ENCODE data around the gene MAP1S.

Gene MAP1S

GRCh38 chr19:17751912-17752273, 32.6 kb downstream of the MAP1S start:
- DNase-seq, result no peak
- no peak for TF ChIP-seq CTCF (IDR thresholded peaks at IDR 0.05; ENCODE audit: low read depth, low read length)
- no peak overlapping the region for H3K4me3 ChIP-seq (ENCODE audit: low read depth, low read length)
- no peaks in the 10 kb centered on the region for H3K36me3 ChIP-seq
- no peaks in the 10 kb centered on the region for H3K27me3 ChIP-seq (ENCODE audit: insufficient read depth, low read depth, severe bottlenecking)
- H3K9me3 ChIP-seq (ENCODE audit: severe bottlenecking), result no peaks in the 10 kb centered on the region
- no peak overlapping the region for H3K27ac ChIP-seq

DNA sequence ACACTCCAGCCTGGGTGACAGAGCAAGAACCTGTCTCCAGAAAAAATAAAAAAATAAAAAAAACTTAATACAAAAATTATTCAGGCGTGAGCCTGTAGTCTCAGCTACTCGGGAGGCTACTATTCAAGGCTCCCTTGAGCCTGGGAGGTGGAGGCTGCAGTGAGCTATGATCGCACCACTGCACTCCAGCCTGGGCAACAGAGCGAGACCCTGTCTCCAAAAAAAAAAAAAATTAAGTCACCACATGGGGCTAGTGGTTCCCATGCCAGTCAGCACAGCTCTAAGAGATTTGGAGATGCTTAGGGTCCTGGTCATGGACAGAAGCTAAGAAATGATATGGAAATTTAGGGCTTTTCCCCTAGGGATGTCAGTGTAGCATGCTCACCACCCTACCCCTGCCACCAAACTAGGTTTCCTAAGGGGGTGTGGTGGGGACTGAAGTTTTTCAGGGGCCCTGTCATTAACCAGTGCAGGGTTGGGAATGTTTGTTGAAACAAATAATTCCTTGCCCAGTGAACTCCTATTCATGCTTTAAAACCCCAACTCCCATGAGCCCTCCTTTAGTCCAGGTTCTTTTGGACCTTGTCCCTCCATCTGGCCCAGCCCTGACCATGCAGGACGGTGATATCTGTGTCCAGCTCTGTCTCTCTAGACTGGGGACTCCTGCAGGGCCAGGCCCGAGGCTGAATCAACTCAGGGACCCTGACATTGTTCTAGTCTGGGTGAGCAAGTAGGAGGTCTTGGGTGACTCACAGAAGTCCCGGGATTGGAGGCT, 33.8 kb downstream of the MAP1S start:
- H3K27me3 ChIP-seq (ENCODE audit: insufficient read depth, low read depth, severe bottlenecking), result no peaks in the 10 kb centered on the region
- DNase-seq, result no peak
- H3K27ac ChIP-seq, result no peak overlapping the region
- TF ChIP-seq CTCF (IDR thresholded peaks at IDR 0.05; ENCODE audit: low read depth, low read length), result no peak
- no peaks in the 10 kb centered on the region for H3K36me3 ChIP-seq
- no peaks in the 10 kb centered on the region for H3K9me3 ChIP-seq (ENCODE audit: severe bottlenecking)
- no peak overlapping the region for H3K4me3 ChIP-seq (ENCODE audit: low read depth, low read length)

GRCh38 chr19:17753976-17754375, 34.7 kb downstream of the MAP1S start:
- TF ChIP-seq CTCF (IDR thresholded peaks at IDR 0.05; ENCODE audit: low read depth, low read length), result no peak
- no peak for DNase-seq
- no peaks in the 10 kb centered on the region for H3K9me3 ChIP-seq (ENCODE audit: severe bottlenecking)
- no peak overlapping the region for H3K27ac ChIP-seq
- H3K27me3 ChIP-seq (ENCODE audit: insufficient read depth, low read depth, severe bottlenecking), result no peaks in the 10 kb centered on the region
- no peaks in the 10 kb centered on the region for H3K36me3 ChIP-seq
- no peak overlapping the region for H3K4me3 ChIP-seq (ENCODE audit: low read depth, low read length)

DNA sequence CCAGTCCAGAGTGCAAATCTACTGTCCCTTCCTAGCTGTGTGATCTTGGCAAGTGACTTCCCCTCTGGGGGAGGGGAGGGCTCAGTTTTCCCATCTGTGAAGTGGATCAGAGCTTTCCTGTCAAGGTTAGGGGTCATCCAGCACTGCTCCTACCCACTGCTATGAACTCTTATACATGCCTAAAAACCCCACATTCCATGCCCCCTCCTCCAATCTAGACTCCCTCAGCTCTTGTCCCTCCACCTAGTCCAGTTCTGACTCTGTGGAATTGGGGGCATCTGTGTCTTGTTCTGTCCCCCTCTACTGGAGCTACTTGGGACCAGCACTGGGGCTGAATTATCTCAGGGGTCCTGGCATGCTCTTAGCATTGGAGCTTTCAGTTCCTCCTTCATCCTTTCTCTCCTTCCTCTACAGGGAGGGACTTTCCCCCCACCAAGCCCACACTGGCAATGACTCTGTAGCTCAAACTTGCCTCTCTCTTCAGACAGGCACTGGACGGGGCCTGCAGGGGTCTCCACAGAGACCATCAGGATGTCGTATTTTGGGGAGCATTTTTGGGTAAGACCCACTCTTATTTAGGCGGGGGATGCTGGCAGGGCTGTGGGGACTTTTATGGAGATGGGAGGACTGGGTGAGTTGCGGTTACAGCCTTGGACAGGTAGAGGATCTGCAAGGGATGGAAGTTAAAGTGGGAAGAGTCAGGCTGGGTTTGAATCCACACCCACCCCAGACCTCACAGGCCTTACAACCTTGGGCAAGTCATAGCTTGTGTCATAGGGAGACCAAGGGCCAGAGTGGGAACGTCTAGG, 35.6 kb downstream of the MAP1S start:
- no peak overlapping the region for H3K4me3 ChIP-seq (ENCODE audit: low read depth, low read length)
- TF ChIP-seq CTCF (IDR thresholded peaks at IDR 0.05; ENCODE audit: low read depth, low read length), result no peak
- H3K36me3 ChIP-seq, result no peaks in the 10 kb centered on the region
- no peaks in the 10 kb centered on the region for H3K9me3 ChIP-seq (ENCODE audit: severe bottlenecking)
- no peak for DNase-seq
- H3K27ac ChIP-seq, result no peak overlapping the region
- no peaks in the 10 kb centered on the region for H3K27me3 ChIP-seq (ENCODE audit: insufficient read depth, low read depth, severe bottlenecking)

GRCh38 chr19:17755443-17755890, 36.2 kb downstream of the MAP1S start:
- no peak for TF ChIP-seq CTCF (IDR thresholded peaks at IDR 0.05; ENCODE audit: low read depth, low read length)
- Histone ChIP-seq H3K27me3 (ENCODE audit: insufficient read depth, low read depth, severe bottlenecking) (no peaks in the 10 kb centered on the region), H3K4me3 (ENCODE audit: low read depth, low read length) (no peak overlapping the region), H3K27ac (no peak overlapping the region), H3K9me3 (ENCODE audit: severe bottlenecking) (no peaks in the 10 kb centered on the region), H3K36me3 (no peaks in the 10 kb centered on the region)
- no peak for DNase-seq
